Measurements from ENCODE around the gene USPL1. TPM values are rescaled to one million over a fixed set of nuclear protein-coding genes. Genes with fewer than 3 reads are reported as not detected.
"Not testable (repeated sequence)": the region's sequence is repeated elsewhere in the genome, so short reads cannot be mapped to it uniquely, and the experiment has no call there.

Gene USPL1
- total and polyA plus RNA-seq, 8 donors = 5.5 to 33.9 (median 9.6) TPM

- TF ChIP-seq POLR2A (IDR thresholded peaks at IDR 0.05) (no peak), POLR2AphosphoS5 (IDR thresholded peaks at IDR 0.05) (no peak), EP300 (IDR thresholded peaks at IDR 0.05) (no peak)
- TF ChIP-seq, protein P1, sequence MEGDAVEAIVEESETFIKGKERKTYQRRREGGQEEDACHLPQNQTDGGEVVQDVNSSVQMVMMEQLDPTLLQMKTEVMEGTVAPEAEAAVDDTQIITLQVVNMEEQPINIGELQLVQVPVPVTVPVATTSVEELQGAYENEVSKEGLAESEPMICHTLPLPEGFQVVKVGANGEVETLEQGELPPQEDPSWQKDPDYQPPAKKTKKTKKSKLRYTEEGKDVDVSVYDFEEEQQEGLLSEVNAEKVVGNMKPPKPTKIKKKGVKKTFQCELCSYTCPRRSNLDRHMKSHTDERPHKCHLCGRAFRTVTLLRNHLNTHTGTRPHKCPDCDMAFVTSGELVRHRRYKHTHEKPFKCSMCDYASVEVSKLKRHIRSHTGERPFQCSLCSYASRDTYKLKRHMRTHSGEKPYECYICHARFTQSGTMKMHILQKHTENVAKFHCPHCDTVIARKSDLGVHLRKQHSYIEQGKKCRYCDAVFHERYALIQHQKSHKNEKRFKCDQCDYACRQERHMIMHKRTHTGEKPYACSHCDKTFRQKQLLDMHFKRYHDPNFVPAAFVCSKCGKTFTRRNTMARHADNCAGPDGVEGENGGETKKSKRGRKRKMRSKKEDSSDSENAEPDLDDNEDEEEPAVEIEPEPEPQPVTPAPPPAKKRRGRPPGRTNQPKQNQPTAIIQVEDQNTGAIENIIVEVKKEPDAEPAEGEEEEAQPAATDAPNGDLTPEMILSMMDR (IDR thresholded peaks at IDR 0.05) = no peak
- peaks cover 20 to 64% (median 49%) of the 10 kb centered on the region in 4 donors for H3K36me3 ChIP-seq
- WGBS, 5 donors = 91 to 96% (median 95%) methylated on average over 4 of the region's 4 CpGs
- no peaks in the 10 kb centered on the region for H3K27me3 ChIP-seq
- H3K4me1 ChIP-seq = peaks cover 0 to 18% (median 9%) of the 10 kb centered on the region in 4 donors
- no peaks in the 10 kb centered on the region for H3K9me3 ChIP-seq
- intact Hi-C loops (cut with DNase I; ENCODE audit: low total_unique reads) = no loop called here
- DNase-seq = no peak
- H3K4me3 ChIP-seq = no peak overlapping the region
- H3K27ac ChIP-seq = no peak overlapping the region
Observed at GRCh38 chr13:30639671-30640070, 22.0 kb downstream of the USPL1 start.

DNA sequence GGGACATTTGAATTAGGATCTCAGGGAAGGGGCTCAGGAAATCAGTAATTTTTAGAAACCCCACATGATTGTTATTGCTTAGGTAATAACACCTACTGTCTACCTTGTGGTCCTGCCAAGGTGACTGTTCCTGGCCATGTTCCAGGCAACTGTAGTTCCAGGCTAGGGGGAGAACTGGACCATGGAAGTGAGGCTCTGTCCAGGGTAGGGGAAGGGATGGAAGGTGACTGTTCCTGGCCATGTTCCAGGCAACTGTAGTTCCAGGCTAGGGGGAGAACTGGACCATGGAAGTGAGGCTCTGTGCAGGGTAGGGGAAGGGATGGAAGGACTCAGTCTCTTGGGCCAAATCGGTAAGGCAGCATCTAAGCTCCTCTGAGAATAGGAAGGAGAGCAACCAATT lies 23.5 kb downstream of the USPL1 start:
- DNase-seq; H3K4me3 ChIP-seq; H3K9me3 ChIP-seq; H3K27me3 ChIP-seq; H3K27ac ChIP-seq; intact Hi-C loops (cut with DNase I; ENCODE audit: low total_unique reads): not testable (repeated sequence)
- 86 to 100% (median 94%) methylated on average over 1 of the region's 1 CpG for WGBS, 5 donors
- peaks cover 21 to 74% (median 63%) of the 10 kb centered on the region in 4 donors for H3K36me3 ChIP-seq
- peaks cover 0 to 26% (median 12%) of the 10 kb centered on the region in 4 donors for H3K4me1 ChIP-seq

DNA sequence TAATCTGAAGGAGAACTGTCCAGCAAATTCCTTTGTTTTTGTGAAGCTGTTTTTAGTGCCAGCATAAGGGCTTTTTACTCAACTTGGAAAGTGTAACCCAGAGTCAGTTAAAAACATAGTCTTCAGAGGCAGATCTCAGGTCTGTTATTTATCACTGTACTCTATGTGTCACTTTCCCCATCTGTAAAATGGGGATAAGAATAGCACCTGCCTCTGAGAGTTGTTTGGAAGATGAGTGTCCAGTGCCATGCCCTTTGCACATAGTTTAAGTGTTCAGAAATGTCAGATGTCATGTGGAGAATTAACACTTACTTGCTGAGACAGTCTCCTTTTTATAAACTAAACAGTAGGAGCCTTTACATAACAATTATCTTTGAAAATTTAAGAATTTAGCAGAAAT lies 27.9 kb downstream of the USPL1 start:
- Histone ChIP-seq H3K4me1 (peaks cover 0 to 40% (median 23%) of the 10 kb centered on the region in 4 donors), H3K27ac (no peak overlapping the region), H3K27me3 (no peaks in the 10 kb centered on the region), H3K4me3 (no peak overlapping the region), H3K36me3 (peaks cover 21 to 93% (median 86%) of the 10 kb centered on the region in 4 donors), H3K9me3 (no peaks in the 10 kb centered on the region)
- TF ChIP-seq POLR2A (IDR thresholded peaks at IDR 0.05) (no peak), POLR2AphosphoS5 (IDR thresholded peaks at IDR 0.05) (no peak), EP300 (IDR thresholded peaks at IDR 0.05) (no peak)
- TF ChIP-seq, protein P1 (IDR thresholded peaks at IDR 0.05) = no peak
- intact Hi-C loops (cut with DNase I; ENCODE audit: low total_unique reads) = no loop called here
- no peak for DNase-seq

GRCh38 chr13:30647420-30647819 lies 29.7 kb downstream of the USPL1 start:
- Histone ChIP-seq H3K36me3 (peaks cover 21 to 93% (median 84%) of the 10 kb centered on the region in 4 donors), H3K4me3 (no peak overlapping the region), H3K9me3 (no peaks in the 10 kb centered on the region), H3K4me1 (peaks cover 0 to 40% (median 24%) of the 10 kb centered on the region in 4 donors), H3K27me3 (no peaks in the 10 kb centered on the region), H3K27ac (peak overlapping the region in 2 of 5 donors; percentile 18 to 33)
- WGBS, 5 donors = 47 to 62% (median 52%) methylated on average over 3 of the region's 3 CpGs
- intact Hi-C loops (cut with DNase I; ENCODE audit: low total_unique reads) = no loop called here
- DNase-seq = no peak
- no peak for TF ChIP-seq EP300 (IDR thresholded peaks at IDR 0.05)
- TF ChIP-seq POLR2A (IDR thresholded peaks at IDR 0.05) = no peak
- TF ChIP-seq POLR2AphosphoS5 (IDR thresholded peaks at IDR 0.05) = no peak
- TF ChIP-seq, protein P1 (IDR thresholded peaks at IDR 0.05) = no peak

DNA sequence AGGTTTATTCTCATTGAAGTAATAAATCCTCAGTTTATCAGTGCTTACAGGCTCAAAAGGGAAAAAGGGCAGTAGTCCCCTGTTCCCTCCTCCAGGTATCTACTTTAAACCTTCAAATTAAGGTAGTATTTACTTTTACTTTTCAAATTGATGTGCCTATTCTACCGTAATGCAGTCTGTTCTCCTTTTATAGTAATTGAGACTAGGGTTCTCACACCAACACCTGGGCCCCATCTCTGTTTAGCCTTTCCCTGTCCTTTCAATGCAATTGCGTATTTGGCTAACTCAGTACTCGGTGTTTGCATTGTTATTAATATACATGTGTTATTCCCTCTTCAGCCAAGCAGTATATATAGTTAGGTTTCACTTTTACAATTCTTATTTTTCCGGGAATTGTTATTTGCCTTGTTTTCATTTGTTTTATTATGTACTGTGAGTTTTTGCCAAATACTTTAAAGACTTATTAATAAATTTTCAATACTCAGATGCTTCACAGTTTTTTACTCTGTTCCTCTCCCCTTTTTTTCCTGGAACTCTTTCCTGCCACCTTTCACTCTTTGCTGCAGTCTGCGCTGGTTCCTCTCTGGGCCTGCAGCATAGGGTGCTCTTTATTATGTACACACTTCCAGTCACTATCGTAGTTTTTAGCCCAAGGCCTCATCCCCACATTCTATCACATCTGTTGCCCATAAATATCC lies 30.3 kb downstream of the USPL1 start:
- peak overlapping the region in 1 of 5 donors; percentile 18 for H3K27ac ChIP-seq
- H3K4me1 ChIP-seq = peaks cover 0 to 45% (median 24%) of the 10 kb centered on the region in 4 donors
- H3K4me3 ChIP-seq = no peak overlapping the region
- peaks cover 18 to 90% (median 83%) of the 10 kb centered on the region in 4 donors for H3K36me3 ChIP-seq
- WGBS, 5 donors = 55 to 65% (median 59%) methylated on average over 6 of the region's 6 CpGs
- H3K9me3 ChIP-seq = no peaks in the 10 kb centered on the region
- TF ChIP-seq POLR2AphosphoS5 (IDR thresholded peaks at IDR 0.05) (no peak), POLR2A (IDR thresholded peaks at IDR 0.05) (no peak), EP300 (IDR thresholded peaks at IDR 0.05) (no peak)
- TF ChIP-seq, protein P1 (IDR thresholded peaks at IDR 0.05) = no peak
- intact Hi-C loops (cut with DNase I; ENCODE audit: low total_unique reads) = no loop called here
- H3K27me3 ChIP-seq = no peaks in the 10 kb centered on the region
- DNase-seq = peak in 1 of 2 donors; percentile 37
